Measurements from ENCODE around the gene FES. TPM values are rescaled to one million over a fixed set of nuclear protein-coding genes. Genes with fewer than 3 reads are reported as not detected.

The FES gene
- total RNA-seq, 1 donor from 2014 or later: 2.5 TPM

GRCh38 chr15:90876512-90877170 lies 7.7 kb upstream of the FES start:
- Mint-ChIP-seq H3K4me1 (ENCODE audit: unreplicated experiment) (peaks cover 26% of the 10 kb centered on the region), H3K27ac (ENCODE audit: unreplicated experiment) (peak overlapping the region; percentile 14), H3K4me3 (ENCODE audit: unreplicated experiment) (no peak overlapping the region), H3K9me3 (ENCODE audit: unreplicated experiment) (no peaks in the 10 kb centered on the region), H3K27me3 (ENCODE audit: unreplicated experiment) (no peaks in the 10 kb centered on the region), H3K36me3 (ENCODE audit: unreplicated experiment) (peaks cover 30% of the 10 kb centered on the region)
- no peak for DNase-seq (ENCODE audit: extremely low spot score, unreplicated experiment)
- TF ChIP-seq CTCF (IDR thresholded peaks at IDR 0.05): no peak

GRCh38 chr15:90877315-90877714 lies 7.0 kb upstream of the FES start:
- no peak overlapping the region for H3K27ac Mint-ChIP-seq (ENCODE audit: unreplicated experiment)
- no peak overlapping the region for H3K4me3 Mint-ChIP-seq (ENCODE audit: unreplicated experiment)
- H3K27me3 Mint-ChIP-seq (ENCODE audit: unreplicated experiment): no peaks in the 10 kb centered on the region
- H3K9me3 Mint-ChIP-seq (ENCODE audit: unreplicated experiment): no peaks in the 10 kb centered on the region
- peaks cover 24% of the 10 kb centered on the region for H3K4me1 Mint-ChIP-seq (ENCODE audit: unreplicated experiment)
- TF ChIP-seq CTCF (IDR thresholded peaks at IDR 0.05): no peak
- peaks cover 30% of the 10 kb centered on the region for H3K36me3 Mint-ChIP-seq (ENCODE audit: unreplicated experiment)
- no peak for DNase-seq (ENCODE audit: extremely low spot score, unreplicated experiment)

GRCh38 chr15:90877996-90878395 lies 6.3 kb upstream of the FES start:
- Mint-ChIP-seq H3K9me3 (ENCODE audit: unreplicated experiment) (no peaks in the 10 kb centered on the region), H3K4me1 (ENCODE audit: unreplicated experiment) (peaks cover 17% of the 10 kb centered on the region), H3K27me3 (ENCODE audit: unreplicated experiment) (no peaks in the 10 kb centered on the region), H3K36me3 (ENCODE audit: unreplicated experiment) (peaks cover 30% of the 10 kb centered on the region), H3K27ac (ENCODE audit: unreplicated experiment) (no peak overlapping the region), H3K4me3 (ENCODE audit: unreplicated experiment) (no peak overlapping the region)
- no peak for TF ChIP-seq CTCF (IDR thresholded peaks at IDR 0.05)
- no peak for DNase-seq (ENCODE audit: extremely low spot score, unreplicated experiment)

GRCh38 chr15:90878660-90879059 lies 5.6 kb upstream of the FES start:
- Mint-ChIP-seq H3K36me3 (ENCODE audit: unreplicated experiment) (peaks cover 30% of the 10 kb centered on the region), H3K27ac (ENCODE audit: unreplicated experiment) (no peak overlapping the region), H3K4me3 (ENCODE audit: unreplicated experiment) (no peak overlapping the region), H3K27me3 (ENCODE audit: unreplicated experiment) (no peaks in the 10 kb centered on the region), H3K9me3 (ENCODE audit: unreplicated experiment) (no peaks in the 10 kb centered on the region), H3K4me1 (ENCODE audit: unreplicated experiment) (peaks cover 16% of the 10 kb centered on the region)
- DNase-seq (ENCODE audit: extremely low spot score, unreplicated experiment): no peak
- TF ChIP-seq CTCF (IDR thresholded peaks at IDR 0.05): no peak

GRCh38 chr15:90879730-90880366 lies 4.5 kb upstream of the FES start:
- no peak overlapping the region for H3K4me3 Mint-ChIP-seq (ENCODE audit: unreplicated experiment)
- H3K9me3 Mint-ChIP-seq (ENCODE audit: unreplicated experiment): no peaks in the 10 kb centered on the region
- DNase-seq (ENCODE audit: extremely low spot score, unreplicated experiment): no peak
- H3K36me3 Mint-ChIP-seq (ENCODE audit: unreplicated experiment): peaks cover 30% of the 10 kb centered on the region
- H3K27ac Mint-ChIP-seq (ENCODE audit: unreplicated experiment): no peak overlapping the region
- no peak for TF ChIP-seq CTCF (IDR thresholded peaks at IDR 0.05)
- no peaks in the 10 kb centered on the region for H3K27me3 Mint-ChIP-seq (ENCODE audit: unreplicated experiment)
- peaks cover 8% of the 10 kb centered on the region for H3K4me1 Mint-ChIP-seq (ENCODE audit: unreplicated experiment)

Data from osteocyte (in vitro differentiated cells).